HepG2 (cell line): Measurements from ENCODE around the gene TAF8. TPM values are rescaled to one million over a fixed set of nuclear protein-coding genes. Genes with fewer than 3 reads are reported as not detected.
A peak's percentile ranks its signal among the peaks of the same experiment; 100 is the strongest.

Source experiments
- ATAC-seq: fragments of 200-7000 bp; cut with Tn5 transposase; 3 replicates; pipeline ENCODE4 v1.9.1; 2020; ENCODE audit warnings: mild to moderate bottlenecking, moderate library complexity
- BruUV-seq: library from RNA; stranded (reverse); fragments of 400-500 nt; replicated peaks from 2 replicates; lab custom pipeline; 2021; lab: Mats Ljungman, UMichigan
- CTCF ChIA-PET: fragments of 300-600 bp; formaldehyde crosslinking; extraction: SDS; loops from one replicate; lab custom pipeline; 2021; ENCODE audit warnings: low total read pairs, inconsistent platforms, low intra/inter-chr PET ratio; lab: Yijun Ruan, JAX
- POLR2A ChIA-PET: fragments of 350-600 bp; sonication (Branson Sonifier 250); formaldehyde crosslinking; loops from one replicate; lab custom pipeline; 2020; ENCODE audit warnings: antibody characterized with exemption, inconsistent platforms; lab: Yijun Ruan, JAX
- DNase-seq: peaks from one replicate; pipeline ENCODE4 v3.0.0-alpha.2; 2015; ENCODE audit warnings: low spot score
- FAIRE-seq: peaks from 3 replicates; lab custom pipeline; 2011; peaks lifted over from hg19 to GRCh38; lab: Jason Lieb, UNC
- H2AFZ ChIP-seq: one replicate; pipeline ENCODE4 v1.6.1; 2011; ENCODE audit warnings: low read length, inconsistent platforms
- H3K27ac ChIP-seq: fragments of 300-600 bp; 3 replicates; pipeline ENCODE4 v1.8.0; 2011; ENCODE audit warnings: mixed run types, mild to moderate bottlenecking, mixed read lengths, low read length, inconsistent platforms; ENCODE audit not compliant: insufficient read depth; ENCODE audit errors: extremely low read length
- H3K27me3 ChIP-seq, 2 experiments: fragments of 200-600 bp in 1 of 2; 2 replicates in 1 of 2; 3 replicates in 1 of 2; pipeline versions ENCODE4 v1.6.0 to v1.8.0; 2011; ENCODE audit warnings: low read length in 2 of 2, mild to moderate bottlenecking in 2 of 2, moderate library complexity in 2 of 2, inconsistent platforms in 1 of 2; ENCODE audit not compliant: insufficient read depth in 2 of 2, control insufficient read depth in 1 of 2
- H3K36me3 ChIP-seq, 2 experiments: fragments of 200-600 bp in 1 of 2; replicated peaks in 1 of 2; 2 replicates in 1 of 2; 3 replicates in 1 of 2; pipeline versions ENCODE4 v1.5.1 to v1.8.0; 2011; ENCODE audit warnings: low read length in 2 of 2, inconsistent platforms in 1 of 2; ENCODE audit not compliant: insufficient read depth in 2 of 2, control insufficient read depth in 1 of 2
- H3K4me1 ChIP-seq: 2 replicates; pipeline ENCODE4 v1.5.1; 2012; ENCODE audit warnings: low read length, inconsistent platforms; ENCODE audit not compliant: insufficient read depth
- H3K4me2 ChIP-seq: 2 replicates; pipeline ENCODE4 v1.6.0; 2011; ENCODE audit warnings: low read depth, low read length, inconsistent platforms
- H3K4me3 ChIP-seq, 3 experiments: fragments of 200-600 bp in 1 of 3; sonication (generic), shearing (Covaris generic) in 1 of 3; replicated peaks in 1 of 3; 2 replicates each; pipeline ENCODE4 v1.5.1; 2011 to 2016; ENCODE audit warnings: low read length in 3 of 3, inconsistent platforms in 2 of 3, low read depth in 2 of 3, mild to moderate bottlenecking in 2 of 3, control low read depth in 1 of 3, mixed read lengths in 1 of 3; ENCODE audit not compliant: insufficient read depth in 1 of 3
- H3K79me2 ChIP-seq: one replicate; pipeline ENCODE4 v1.6.1; 2011; ENCODE audit warnings: low read length, inconsistent platforms; ENCODE audit not compliant: insufficient read depth
- H3K9ac ChIP-seq: 2 replicates; pipeline ENCODE4 v1.6.0; 2011; ENCODE audit warnings: mild to moderate bottlenecking, low read depth, low read length, inconsistent platforms; ENCODE audit not compliant: insufficient read depth
- H3K9me3 ChIP-seq: 2 replicates; pipeline ENCODE4 v1.5.1; 2012; ENCODE audit warnings: mild to moderate bottlenecking, low read length
- H4K20me1 ChIP-seq: 2 replicates; pipeline ENCODE4 v1.6.0; 2011; ENCODE audit warnings: inconsistent platforms, mild to moderate bottlenecking, low read length, moderate library complexity; ENCODE audit not compliant: insufficient read depth
- CEBPB ChIP-seq: IDR thresholded peaks from 2 replicates; pipeline ENCODE4 v1.6.1; 2011; ENCODE audit warnings: low read depth, low read length, improper control_type of control experiment, borderline replicate concordance
- CHD2 ChIP-seq: IDR thresholded peaks from 2 replicates; pipeline ENCODE4 v1.6.1; 2011; ENCODE audit warnings: low read depth, low read length, improper control_type of control experiment
- EEA1 ChIP-seq: sonication (generic); formaldehyde crosslinking; IDR thresholded peaks from 2 replicates; pipeline ENCODE4 v1.5.1; 2020; ENCODE audit warnings: mild to moderate bottlenecking, missing genetic modification reagents, borderline replicate concordance
- ESRRA ChIP-seq: sonication (generic); formaldehyde crosslinking; IDR thresholded peaks from 2 replicates; pipeline ENCODE4 v1.5.1; 2020; ENCODE audit warnings: mild to moderate bottlenecking, low read depth, missing genetic modification reagents
- FOSL2 ChIP-seq: sonication (generic); formaldehyde crosslinking; IDR thresholded peaks from 2 replicates; pipeline ENCODE4 v1.4.0; 2020; ENCODE audit warnings: missing genetic modification reagents
- NR2F1 ChIP-seq, 2 experiments: fragments of 450-650 bp in 1 of 2; formaldehyde crosslinking in 1 of 2; IDR thresholded peaks; 2 replicates each; pipeline versions ENCODE4 v1.5.0 to v1.6.1; 2016 to 2020; ENCODE audit warnings: mild to moderate bottlenecking in 1 of 2, missing compliant biosample characterization in 1 of 2, missing genetic modification reagents in 1 of 2, moderate library complexity in 1 of 2
- RBM39 ChIP-seq: fragments of 200-400 bp; formaldehyde crosslinking; IDR thresholded peaks from one replicate; pipeline ENCODE4 v1.6.1; 2018; ENCODE audit warnings: antibody characterized with exemption, mild to moderate bottlenecking, low read depth, low read length; ENCODE audit not compliant: poor library complexity, severe bottlenecking
- SALL1 ChIP-seq: sonication (generic); formaldehyde crosslinking; IDR thresholded peaks from 2 replicates; pipeline ENCODE4 v1.8.0; 2022; ENCODE audit warnings: mild to moderate bottlenecking, missing genetic modification reagents
- SRF ChIP-seq: IDR thresholded peaks from 2 replicates; pipeline ENCODE4 v1.6.1; 2011; ENCODE audit warnings: mild to moderate bottlenecking, low read depth, low read length, moderate library complexity
- TAF15 ChIP-seq: fragments of 200-400 bp; formaldehyde crosslinking; IDR thresholded peaks from one replicate; pipeline ENCODE4 v1.6.1; 2018; ENCODE audit warnings: mild to moderate bottlenecking, low read depth, low read length; ENCODE audit not compliant: poor library complexity, severe bottlenecking
- TCF7L2 ChIP-seq: IDR thresholded peaks from 2 replicates; pipeline ENCODE4 v1.6.1; 2011; ENCODE audit warnings: mild to moderate bottlenecking, low read depth, low read length, moderate library complexity
- TMF1 ChIP-seq: sonication (generic); formaldehyde crosslinking; IDR thresholded peaks from 2 replicates; pipeline ENCODE4 v1.8.1; 2022; ENCODE audit warnings: low read depth, missing genetic modification reagents
- TSC22D2 ChIP-seq: sonication (generic); formaldehyde crosslinking; IDR thresholded peaks from 2 replicates; pipeline ENCODE4 v1.5.1; 2020; ENCODE audit warnings: missing genetic modification reagents, mild to moderate bottlenecking, borderline replicate concordance
- ZC3H13 ChIP-seq: sonication (generic); formaldehyde crosslinking; IDR thresholded peaks from 2 replicates; pipeline ENCODE4 v1.8.1; 2023; ENCODE audit warnings: mild to moderate bottlenecking, missing genetic modification reagents, moderate library complexity
- ZFAT ChIP-seq: sonication (generic); formaldehyde crosslinking; conservative IDR thresholded peaks from 2 replicates; pipeline ENCODE4 v1.8.1; 2023; ENCODE audit warnings: missing genetic modification reagents, inconsistent platforms
- ZKSCAN5 ChIP-seq: sonication (generic); formaldehyde crosslinking; IDR thresholded peaks from 2 replicates; pipeline ENCODE4 v1.5.1; 2020; ENCODE audit warnings: mild to moderate bottlenecking, missing genetic modification reagents
- ZNF460 ChIP-seq: sonication (generic); formaldehyde crosslinking; IDR thresholded peaks from 2 replicates; pipeline ENCODE4 v1.5.1; 2020; ENCODE audit warnings: missing genetic modification reagents, mild to moderate bottlenecking, borderline replicate concordance
- ZNF768 ChIP-seq: sonication (generic); formaldehyde crosslinking; IDR thresholded peaks from 2 replicates; pipeline ENCODE4 v1.4.0; 2020; ENCODE audit warnings: missing genetic modification reagents
- WGBS: methylation state at CpG from one replicate; pipeline ENCODE4 v1.1.6; 2017; ENCODE audit warnings: low lambda C conversion rate; 5-methylcytosine and 5-hydroxymethylcytosine counted together
- in situ Hi-C: cut with HindIII; loops from 2 replicates; pipeline ENCODE4 v1.10.0; 2017; ENCODE audit warnings: low pct_unique_long_range_greater_than_20kb; ENCODE audit not compliant: extremely low pct_ligation_motif_present
- intact Hi-C: fragments of 100-400 bp; cut with micrococcal nuclease; formaldehyde crosslinking; loops from one replicate; pipeline ENCODE4 v1.10.0; 2022; ENCODE audit not compliant: unreplicated experiment
- polyA plus RNA-seq, 8 experiments: library from polyadenylated mRNA; depleted of rRNA in 3 of 8; stranded (reverse) in 7 of 8; unstranded in 1 of 8; fragments of >200 nt; fragmentation: Illumina TruSeq in 4 of 8; extraction: Trizol in 4 of 8; gene quantifications; 2 replicates each; pipeline versions ENCODE4 v1.2.1 to v1.2.3, GENCODE V29; 2011 to 2016; ENCODE audit warnings: low read depth in 4 of 8, missing spikeins in 1 of 8, mixed read lengths in 1 of 8; ENCODE audit not compliant: insufficient read depth in 1 of 8
- total RNA-seq, 5 experiments: library from RNA; depleted of rRNA; stranded (reverse); fragments of >200 nt; fragmentation: Illumina TruSeq; extraction: Trizol; gene quantifications; 2 replicates each; pipeline ENCODE4 v1.2.3, GENCODE V29; 2016; ENCODE audit warnings: low read depth in 1 of 5
- TF ChIP-seq, protein P1 (sequence below): sonication (generic); formaldehyde crosslinking; conservative IDR thresholded peaks from 2 replicates; pipeline ENCODE4 v1.4.0; 2020; ENCODE audit warnings: mild to moderate bottlenecking, missing genetic modification reagents, moderate library complexity
- TF ChIP-seq, protein P2 (sequence below): fragments of 450-650 bp; IDR thresholded peaks from 2 replicates; pipeline ENCODE4 v1.6.1; 2017; ENCODE audit warnings: mild to moderate bottlenecking

TAF8 gene
- total and polyA plus RNA-seq, 2 of the 13 experiments (the other 11 are each of a cell fraction or from before 2014, with no cell fraction given) = 25.2 to 25.8 TPM

DNA sequence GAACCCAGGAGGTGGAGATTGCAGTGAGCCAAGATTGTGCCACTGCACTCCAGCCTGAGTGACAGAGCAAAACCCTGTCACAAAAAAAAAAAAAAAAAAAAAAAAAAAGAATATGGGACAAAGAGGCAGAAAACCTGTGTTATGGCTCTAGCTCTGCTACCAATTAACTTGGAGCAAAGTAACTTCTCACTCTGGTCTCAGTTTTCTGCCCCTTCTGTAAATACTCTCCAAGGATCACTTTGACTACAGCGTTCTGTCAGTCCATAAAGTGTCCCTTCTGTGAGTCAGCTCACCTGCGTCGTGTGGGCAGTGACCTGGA lies 67.5 kb downstream of the TAF8 start:
- peak overlapping the region; percentile 64 for H3K4me2 ChIP-seq
- WGBS = 2% methylated on average over 3 of the region's 3 CpGs
- ChIA-PET POLR2A (interaction anchor here (1.3 to 4.0 kb wide), 6 partner anchors 11 to 23 kb away, joined by 3 to 34 read pairs (median 7); no protein-coding TSS in a partner anchor), CTCF (interaction anchor here (0.9 kb wide), 1 partner anchor 49 kb away, joined by 3 read pairs; no protein-coding TSS in a partner anchor)
- peak overlapping the region; percentile 57 for H3K27ac ChIP-seq
- H3K79me2 ChIP-seq = no peaks in the 10 kb centered on the region
- FAIRE-seq (no peak), ATAC-seq (no peak), DNase-seq (no peak)
- in situ Hi-C loops (no loop called here), intact Hi-C loops (loop anchor here (1.0 to 5.0 kb wide), 3 partner anchors 17 to 44 kb away; no protein-coding TSS in a partner anchor)
- H3K4me1 ChIP-seq = peaks cover 47% of the 10 kb centered on the region
- H3K4me3 ChIP-seq = peak overlapping the region in 1 of 3 experiments; percentile 42; a peak in 1 of 6 replicates
- no peaks in the 10 kb centered on the region for H3K36me3 ChIP-seq
- no peaks in the 10 kb centered on the region for H4K20me1 ChIP-seq
- no peak overlapping the region; the same call in 1 of the 2 replicates for H3K9ac ChIP-seq
- no peaks in the 10 kb centered on the region for H3K9me3 ChIP-seq
- BruUV-seq = no TSS peak
- H2AFZ ChIP-seq = no peak overlapping the region
- H3K27me3 ChIP-seq = no peaks in the 10 kb centered on the region
- TF ChIP-seq EEA1 (CRISPR knock-in tag) = no peak
- TF ChIP-seq, protein P1, sequence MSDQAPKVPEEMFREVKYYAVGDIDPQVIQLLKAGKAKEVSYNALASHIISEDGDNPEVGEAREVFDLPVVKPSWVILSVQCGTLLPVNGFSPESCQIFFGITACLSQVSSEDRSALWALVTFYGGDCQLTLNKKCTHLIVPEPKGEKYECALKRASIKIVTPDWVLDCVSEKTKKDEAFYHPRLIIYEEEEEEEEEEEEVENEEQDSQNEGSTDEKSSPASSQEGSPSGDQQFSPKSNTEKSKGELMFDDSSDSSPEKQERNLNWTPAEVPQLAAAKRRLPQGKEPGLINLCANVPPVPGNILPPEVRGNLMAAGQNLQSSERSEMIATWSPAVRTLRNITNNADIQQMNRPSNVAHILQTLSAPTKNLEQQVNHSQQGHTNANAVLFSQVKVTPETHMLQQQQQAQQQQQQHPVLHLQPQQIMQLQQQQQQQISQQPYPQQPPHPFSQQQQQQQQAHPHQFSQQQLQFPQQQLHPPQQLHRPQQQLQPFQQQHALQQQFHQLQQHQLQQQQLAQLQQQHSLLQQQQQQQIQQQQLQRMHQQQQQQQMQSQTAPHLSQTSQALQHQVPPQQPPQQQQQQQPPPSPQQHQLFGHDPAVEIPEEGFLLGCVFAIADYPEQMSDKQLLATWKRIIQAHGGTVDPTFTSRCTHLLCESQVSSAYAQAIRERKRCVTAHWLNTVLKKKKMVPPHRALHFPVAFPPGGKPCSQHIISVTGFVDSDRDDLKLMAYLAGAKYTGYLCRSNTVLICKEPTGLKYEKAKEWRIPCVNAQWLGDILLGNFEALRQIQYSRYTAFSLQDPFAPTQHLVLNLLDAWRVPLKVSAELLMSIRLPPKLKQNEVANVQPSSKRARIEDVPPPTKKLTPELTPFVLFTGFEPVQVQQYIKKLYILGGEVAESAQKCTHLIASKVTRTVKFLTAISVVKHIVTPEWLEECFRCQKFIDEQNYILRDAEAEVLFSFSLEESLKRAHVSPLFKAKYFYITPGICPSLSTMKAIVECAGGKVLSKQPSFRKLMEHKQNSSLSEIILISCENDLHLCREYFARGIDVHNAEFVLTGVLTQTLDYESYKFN = no peak
- TF ChIP-seq ZNF460 (CRISPR knock-in tag) = no peak
- no peak for TF ChIP-seq ZNF768
- no peak for TF ChIP-seq SRF
- no peak for TF ChIP-seq ZKSCAN5 (CRISPR knock-in tag)
- TF ChIP-seq ZFAT = no peak
- TF ChIP-seq SALL1 = no peak
- peak; percentile 56 for TF ChIP-seq FOSL2 (CRISPR knock-in tag)
- TF ChIP-seq TAF15 = no peak
- TF ChIP-seq ESRRA = no peak
- TF ChIP-seq, protein P2, sequence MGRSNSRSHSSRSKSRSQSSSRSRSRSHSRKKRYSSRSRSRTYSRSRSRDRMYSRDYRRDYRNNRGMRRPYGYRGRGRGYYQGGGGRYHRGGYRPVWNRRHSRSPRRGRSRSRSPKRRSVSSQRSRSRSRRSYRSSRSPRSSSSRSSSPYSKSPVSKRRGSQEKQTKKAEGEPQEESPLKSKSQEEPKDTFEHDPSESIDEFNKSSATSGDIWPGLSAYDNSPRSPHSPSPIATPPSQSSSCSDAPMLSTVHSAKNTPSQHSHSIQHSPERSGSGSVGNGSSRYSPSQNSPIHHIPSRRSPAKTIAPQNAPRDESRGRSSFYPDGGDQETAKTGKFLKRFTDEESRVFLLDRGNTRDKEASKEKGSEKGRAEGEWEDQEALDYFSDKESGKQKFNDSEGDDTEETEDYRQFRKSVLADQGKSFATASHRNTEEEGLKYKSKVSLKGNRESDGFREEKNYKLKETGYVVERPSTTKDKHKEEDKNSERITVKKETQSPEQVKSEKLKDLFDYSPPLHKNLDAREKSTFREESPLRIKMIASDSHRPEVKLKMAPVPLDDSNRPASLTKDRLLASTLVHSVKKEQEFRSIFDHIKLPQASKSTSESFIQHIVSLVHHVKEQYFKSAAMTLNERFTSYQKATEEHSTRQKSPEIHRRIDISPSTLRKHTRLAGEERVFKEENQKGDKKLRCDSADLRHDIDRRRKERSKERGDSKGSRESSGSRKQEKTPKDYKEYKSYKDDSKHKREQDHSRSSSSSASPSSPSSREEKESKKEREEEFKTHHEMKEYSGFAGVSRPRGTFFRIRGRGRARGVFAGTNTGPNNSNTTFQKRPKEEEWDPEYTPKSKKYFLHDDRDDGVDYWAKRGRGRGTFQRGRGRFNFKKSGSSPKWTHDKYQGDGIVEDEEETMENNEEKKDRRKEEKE = no peak
- TF ChIP-seq RBM39 = no peak
- no peak for TF ChIP-seq TSC22D2
- no peak for TF ChIP-seq ZC3H13 (CRISPR knock-in tag)
- TF ChIP-seq CHD2 = no peak
- TF ChIP-seq TMF1 = no peak
- TF ChIP-seq TCF7L2 = no peak
- peak in 1 of 2 experiments; percentile 32; a peak in 1 of 4 replicates for TF ChIP-seq NR2F1 (CRISPR knock-in tag; IDR thresholded peaks at IDR 0.05)
- TF ChIP-seq CEBPB = no peak
